WTC11 (cell line): Measurements from ENCODE around the gene LECT2. TPM values are rescaled to one million over a fixed set of nuclear protein-coding genes. Genes with fewer than 3 reads are reported as not detected.

Source experiments
- ATAC-seq: fragments of 200-7000 bp; cut with Tn5 transposase; 2 replicates; pipeline ENCODE4 v1.10.0; 2021; ENCODE audit warnings: mild to moderate bottlenecking, moderate library complexity
- CTCF ChIA-PET: fragments of 300-600 bp; sonication (Branson Sonifier 250); formaldehyde crosslinking; loops from one replicate; lab custom pipeline; 2021; ENCODE audit warnings: antibody characterized with exemption; lab: Charles Lee
- POLR2A ChIA-PET: fragments of 350-600 bp; sonication (Branson Sonifier 250); formaldehyde crosslinking; loops from one replicate; lab custom pipeline; 2021; ENCODE audit warnings: antibody characterized with exemption; lab: Charles Lee
- DNase-seq: peaks from one replicate; pipeline ENCODE4 v3.0.0; 2021; ENCODE audit warnings: low spot score
- H3K27ac Mint-ChIP-seq: 2 replicates; pipeline ENCODE4 v1.8.0; 2021; ENCODE audit warnings: mixed read lengths
- H3K27me3 Mint-ChIP-seq: 2 replicates; pipeline ENCODE4 v1.8.0; 2021; ENCODE audit warnings: low read depth, mild to moderate bottlenecking, moderate library complexity, mixed read lengths
- H3K36me3 Mint-ChIP-seq: 2 replicates; pipeline ENCODE4 v1.8.0; 2021; ENCODE audit warnings: mixed read lengths
- H3K4me1 Mint-ChIP-seq: 2 replicates; pipeline ENCODE4 v1.8.0; 2022; ENCODE audit warnings: mixed read lengths
- H3K4me3 Mint-ChIP-seq: 2 replicates; pipeline ENCODE4 v1.8.0; 2021; ENCODE audit warnings: mild to moderate bottlenecking, moderate library complexity, mixed read lengths
- H3K9me3 Mint-ChIP-seq: 2 replicates; pipeline ENCODE4 v1.8.0; 2021; ENCODE audit warnings: mixed read lengths
- ATF1 ChIP-seq: sonication (generic); formaldehyde crosslinking; IDR thresholded peaks from 2 replicates; pipeline ENCODE4 v1.8.1; 2023; ENCODE audit warnings: mild to moderate bottlenecking, moderate library complexity, missing genetic modification reagents
- CREM ChIP-seq: sonication (generic); formaldehyde crosslinking; IDR thresholded peaks from 2 replicates; pipeline ENCODE4 v1.8.1; 2022; ENCODE audit warnings: mild to moderate bottlenecking, missing genetic modification reagents, moderate library complexity
- ETV6 ChIP-seq: sonication (generic); formaldehyde crosslinking; IDR thresholded peaks from 2 replicates; pipeline ENCODE4 v1.8.1; 2022; ENCODE audit warnings: mild to moderate bottlenecking, missing genetic modification reagents
- JAZF1 ChIP-seq: fragments of 250-450 bp; sonication (Bioruptor Pico); IDR thresholded peaks from 2 replicates; pipeline ENCODE4 v1.9.0; 2021; ENCODE audit warnings: moderate library complexity, mild to moderate bottlenecking, inconsistent platforms
- JUN ChIP-seq: sonication (generic); formaldehyde crosslinking; IDR thresholded peaks from 2 replicates; pipeline ENCODE4 v1.8.0; 2023; ENCODE audit warnings: mild to moderate bottlenecking, missing genetic modification reagents
- MXD4 ChIP-seq: fragments of 250-450 bp; sonication (Bioruptor Pico); IDR thresholded peaks from 2 replicates; pipeline ENCODE4 v1.8.0; 2021; ENCODE audit warnings: mild to moderate bottlenecking, moderate library complexity, borderline replicate concordance
- NFE2L1 ChIP-seq: sonication (generic); formaldehyde crosslinking; IDR thresholded peaks from 2 replicates; pipeline ENCODE4 v1.8.1; 2023; ENCODE audit warnings: missing genetic modification reagents
- NR2C2 ChIP-seq: sonication (generic); formaldehyde crosslinking; IDR thresholded peaks from 2 replicates; pipeline ENCODE4 v1.8.0; 2022; ENCODE audit warnings: mild to moderate bottlenecking, missing genetic modification reagents
- RORB ChIP-seq: fragments of 250-450 bp; sonication (Bioruptor Pico); IDR thresholded peaks from 2 replicates; pipeline ENCODE4 v1.9.0; 2021; ENCODE audit warnings: mild to moderate bottlenecking
- SMAD3 ChIP-seq: sonication (generic); formaldehyde crosslinking; IDR thresholded peaks from 2 replicates; pipeline ENCODE4 v1.8.0; 2022; ENCODE audit warnings: missing genetic modification reagents, mild to moderate bottlenecking, borderline replicate concordance
- SMAD4 ChIP-seq: sonication (generic); formaldehyde crosslinking; IDR thresholded peaks from 2 replicates; pipeline ENCODE4 v1.8.0; 2022; ENCODE audit warnings: mild to moderate bottlenecking, missing genetic modification reagents
- SP1 ChIP-seq: sonication (generic); formaldehyde crosslinking; conservative IDR thresholded peaks from 2 replicates; pipeline ENCODE4 v1.8.1; 2022; ENCODE audit warnings: missing genetic modification reagents
- TCF7 ChIP-seq: sonication (generic); formaldehyde crosslinking; IDR thresholded peaks from 2 replicates; pipeline ENCODE4 v1.8.0; 2022; ENCODE audit warnings: mild to moderate bottlenecking, low read depth, missing genetic modification reagents, moderate library complexity
- TEAD1 ChIP-seq: sonication (generic); formaldehyde crosslinking; IDR thresholded peaks from 2 replicates; pipeline ENCODE4 v1.8.0; 2022; ENCODE audit warnings: mild to moderate bottlenecking, missing genetic modification reagents
- TP53 ChIP-seq: sonication (generic); formaldehyde crosslinking; IDR thresholded peaks from 2 replicates; pipeline ENCODE4 v1.8.1; 2023; ENCODE audit warnings: mild to moderate bottlenecking, missing genetic modification reagents
- ZNF396 ChIP-seq: fragments of 250-450 bp; sonication (Bioruptor Pico); IDR thresholded peaks from 2 replicates; pipeline ENCODE4 v1.8.0; 2021; ENCODE audit warnings: mild to moderate bottlenecking, moderate library complexity, borderline replicate concordance
- ZNF423 ChIP-seq: fragments of 250-450 bp; sonication (Bioruptor Pico); IDR thresholded peaks from 2 replicates; pipeline ENCODE4 v2.1.2; 2022; ENCODE audit warnings: mild to moderate bottlenecking, moderate library complexity
- total RNA-seq: library from RNA; stranded (reverse); gene quantifications from 3 replicates; pipeline ENCODE4 v1.2.3, GENCODE V29; 2021
- TF ChIP-seq, protein P1 (sequence below): sonication (generic); formaldehyde crosslinking; IDR thresholded peaks from 2 replicates; pipeline ENCODE4 v1.8.1; 2023; ENCODE audit warnings: mild to moderate bottlenecking, missing genetic modification reagents, borderline replicate concordance
- TF ChIP-seq, protein P2 (sequence below): sonication (generic); formaldehyde crosslinking; IDR thresholded peaks from 2 replicates; pipeline ENCODE4 v1.8.0; 2022; ENCODE audit warnings: mild to moderate bottlenecking, missing genetic modification reagents
- TF ChIP-seq, protein P3 (sequence below): sonication (generic); formaldehyde crosslinking; IDR thresholded peaks from 2 replicates; pipeline ENCODE4 v1.8.0; 2023; ENCODE audit warnings: missing genetic modification reagents
- TF ChIP-seq, protein P4 (sequence below): sonication (generic); formaldehyde crosslinking; IDR thresholded peaks from 2 replicates; pipeline ENCODE4 v1.8.1; 2023; ENCODE audit warnings: mild to moderate bottlenecking, missing genetic modification reagents, moderate library complexity
- TF ChIP-seq, protein P5 (sequence below): sonication (generic); formaldehyde crosslinking; IDR thresholded peaks from 2 replicates; pipeline ENCODE4 v1.8.1; 2023; ENCODE audit warnings: mild to moderate bottlenecking, missing genetic modification reagents
- TF ChIP-seq, protein P6 (sequence below): sonication (generic); formaldehyde crosslinking; IDR thresholded peaks from 2 replicates; pipeline ENCODE4 v1.8.1; 2022; ENCODE audit warnings: mild to moderate bottlenecking, missing genetic modification reagents, moderate library complexity, borderline replicate concordance

LECT2 gene
- total RNA-seq, 1 experiment from 2014 or later, result not detected

DNA sequence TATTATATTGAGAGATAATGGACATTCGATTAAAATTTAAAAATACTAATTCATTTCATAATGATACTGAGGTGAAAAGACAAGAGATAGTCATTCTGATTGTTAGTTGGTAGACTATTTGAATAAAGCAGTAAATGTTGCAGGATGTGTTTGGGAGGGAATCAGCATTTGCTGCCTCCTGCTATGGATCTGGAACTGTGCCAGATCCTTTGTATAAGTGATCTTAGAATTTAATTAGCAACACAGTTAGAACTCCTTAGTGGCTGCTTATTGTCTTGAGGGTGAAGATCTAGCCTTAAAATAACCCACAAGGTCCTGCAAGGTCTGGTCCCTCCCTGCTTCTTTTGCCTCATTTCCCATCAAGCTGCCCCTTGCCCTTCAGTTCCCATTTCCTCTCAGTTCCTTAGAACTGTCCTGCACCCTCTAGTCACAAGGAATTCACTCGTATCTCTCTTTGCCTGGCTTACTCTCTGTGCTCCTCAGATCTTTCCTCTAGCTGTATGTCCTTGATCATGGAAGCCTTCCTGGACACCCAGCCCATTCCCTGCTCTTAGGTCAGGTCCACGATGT is 12.5 kb downstream of the LECT2 start (continued):
- TF ChIP-seq, protein P1, sequence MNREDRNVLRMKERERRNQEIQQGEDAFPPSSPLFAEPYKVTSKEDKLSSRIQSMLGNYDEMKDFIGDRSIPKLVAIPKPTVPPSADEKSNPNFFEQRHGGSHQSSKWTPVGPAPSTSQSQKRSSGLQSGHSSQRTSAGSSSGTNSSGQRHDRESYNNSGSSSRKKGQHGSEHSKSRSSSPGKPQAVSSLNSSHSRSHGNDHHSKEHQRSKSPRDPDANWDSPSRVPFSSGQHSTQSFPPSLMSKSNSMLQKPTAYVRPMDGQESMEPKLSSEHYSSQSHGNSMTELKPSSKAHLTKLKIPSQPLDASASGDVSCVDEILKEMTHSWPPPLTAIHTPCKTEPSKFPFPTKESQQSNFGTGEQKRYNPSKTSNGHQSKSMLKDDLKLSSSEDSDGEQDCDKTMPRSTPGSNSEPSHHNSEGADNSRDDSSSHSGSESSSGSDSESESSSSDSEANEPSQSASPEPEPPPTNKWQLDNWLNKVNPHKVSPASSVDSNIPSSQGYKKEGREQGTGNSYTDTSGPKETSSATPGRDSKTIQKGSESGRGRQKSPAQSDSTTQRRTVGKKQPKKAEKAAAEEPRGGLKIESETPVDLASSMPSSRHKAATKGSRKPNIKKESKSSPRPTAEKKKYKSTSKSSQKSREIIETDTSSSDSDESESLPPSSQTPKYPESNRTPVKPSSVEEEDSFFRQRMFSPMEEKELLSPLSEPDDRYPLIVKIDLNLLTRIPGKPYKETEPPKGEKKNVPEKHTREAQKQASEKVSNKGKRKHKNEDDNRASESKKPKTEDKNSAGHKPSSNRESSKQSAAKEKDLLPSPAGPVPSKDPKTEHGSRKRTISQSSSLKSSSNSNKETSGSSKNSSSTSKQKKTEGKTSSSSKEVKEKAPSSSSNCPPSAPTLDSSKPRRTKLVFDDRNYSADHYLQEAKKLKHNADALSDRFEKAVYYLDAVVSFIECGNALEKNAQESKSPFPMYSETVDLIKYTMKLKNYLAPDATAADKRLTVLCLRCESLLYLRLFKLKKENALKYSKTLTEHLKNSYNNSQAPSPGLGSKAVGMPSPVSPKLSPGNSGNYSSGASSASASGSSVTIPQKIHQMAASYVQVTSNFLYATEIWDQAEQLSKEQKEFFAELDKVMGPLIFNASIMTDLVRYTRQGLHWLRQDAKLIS (CRISPR knock-in tag), result no peak
- TF ChIP-seq ZNF396 (CRISPR knock-in tag), result no peak
- TF ChIP-seq, protein P2, sequence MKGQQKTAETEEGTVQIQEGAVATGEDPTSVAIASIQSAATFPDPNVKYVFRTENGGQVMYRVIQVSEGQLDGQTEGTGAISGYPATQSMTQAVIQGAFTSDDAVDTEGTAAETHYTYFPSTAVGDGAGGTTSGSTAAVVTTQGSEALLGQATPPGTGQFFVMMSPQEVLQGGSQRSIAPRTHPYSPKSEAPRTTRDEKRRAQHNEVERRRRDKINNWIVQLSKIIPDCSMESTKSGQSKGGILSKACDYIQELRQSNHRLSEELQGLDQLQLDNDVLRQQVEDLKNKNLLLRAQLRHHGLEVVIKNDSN (CRISPR knock-in tag), result no peak

DNA sequence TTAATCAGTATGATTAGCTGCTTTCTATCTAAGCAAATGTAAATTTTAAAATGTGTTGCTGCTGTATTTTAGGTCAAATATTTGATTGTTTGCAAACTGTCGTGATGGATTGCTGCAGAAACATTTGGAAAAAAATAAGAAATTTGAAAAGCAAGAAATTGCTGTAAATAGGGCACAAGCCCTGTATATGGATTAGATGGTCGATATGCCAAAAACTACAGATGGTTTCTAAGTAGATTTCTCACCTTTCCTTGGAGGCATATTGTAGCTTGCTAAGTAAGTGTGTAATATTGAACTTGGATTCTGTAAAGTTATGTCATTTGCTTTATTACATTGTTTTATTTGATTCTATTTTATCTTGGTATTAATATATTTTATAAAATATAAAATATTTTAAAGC is 13.1 kb downstream of the LECT2 start:
- no peak overlapping the region for H3K4me3 Mint-ChIP-seq
- DNase-seq, result no peak
- H3K27ac Mint-ChIP-seq, result no peak overlapping the region
- no peaks in the 10 kb centered on the region for H3K36me3 Mint-ChIP-seq
- POLR2A ChIA-PET, result no interaction called here
- TF ChIP-seq TP53 (CRISPR knock-in tag) (no peak), NFE2L1 (CRISPR knock-in tag) (no peak), ATF1 (CRISPR knock-in tag) (no peak), TEAD1 (CRISPR knock-in tag) (no peak), MXD4 (CRISPR knock-in tag) (no peak), JAZF1 (CRISPR knock-in tag) (no peak), CREM (CRISPR knock-in tag) (no peak)
- TF ChIP-seq, protein P3, sequence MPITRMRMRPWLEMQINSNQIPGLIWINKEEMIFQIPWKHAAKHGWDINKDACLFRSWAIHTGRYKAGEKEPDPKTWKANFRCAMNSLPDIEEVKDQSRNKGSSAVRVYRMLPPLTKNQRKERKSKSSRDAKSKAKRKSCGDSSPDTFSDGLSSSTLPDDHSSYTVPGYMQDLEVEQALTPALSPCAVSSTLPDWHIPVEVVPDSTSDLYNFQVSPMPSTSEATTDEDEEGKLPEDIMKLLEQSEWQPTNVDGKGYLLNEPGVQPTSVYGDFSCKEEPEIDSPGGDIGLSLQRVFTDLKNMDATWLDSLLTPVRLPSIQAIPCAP (CRISPR knock-in tag), result no peak
- peaks cover 5% of the 10 kb centered on the region for H3K4me1 Mint-ChIP-seq
- CTCF ChIA-PET, result interaction anchor here (1.4 kb wide), 2 partner anchors 17 to 35 kb away, joined by 3 to 4 read pairs; no protein-coding TSS in a partner anchor
- H3K9me3 Mint-ChIP-seq, result no peaks in the 10 kb centered on the region
- ATAC-seq, result no peak
- H3K27me3 Mint-ChIP-seq, result no peaks in the 10 kb centered on the region

DNA sequence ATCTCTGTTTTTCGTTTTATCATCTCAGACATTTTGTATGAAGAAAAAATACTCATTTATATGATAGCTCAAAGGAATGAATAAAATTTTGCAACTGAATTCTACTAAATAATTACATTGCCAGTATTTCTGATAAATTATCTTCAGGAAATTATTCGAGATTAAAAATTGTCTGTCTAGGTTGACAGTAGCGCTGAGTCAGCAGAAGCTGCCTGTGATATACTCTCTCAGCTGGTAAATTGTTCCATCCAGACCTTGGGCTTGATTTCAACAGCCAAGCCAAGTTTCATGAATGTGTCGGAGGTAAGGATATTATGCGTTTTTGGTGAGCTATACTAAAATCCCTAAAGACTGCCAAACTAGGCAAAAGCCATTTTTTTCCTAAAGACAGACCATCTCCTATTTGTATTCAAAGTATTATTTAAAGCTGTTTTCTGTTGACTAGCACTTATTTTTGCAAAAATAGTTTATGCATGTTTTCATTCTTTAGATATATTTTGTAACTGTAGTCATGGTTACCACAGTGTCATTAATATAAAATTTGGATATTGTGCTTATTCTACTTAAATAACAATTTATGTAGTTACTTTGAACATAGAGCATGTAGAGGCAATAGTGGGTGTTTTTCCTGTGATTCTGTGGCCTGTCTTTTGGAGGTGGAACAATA is 17.4 kb downstream of the LECT2 start:
- Mint-ChIP-seq H3K27me3 (peaks cover 19% of the 10 kb centered on the region), H3K36me3 (no peaks in the 10 kb centered on the region), H3K9me3 (no peaks in the 10 kb centered on the region), H3K4me1 (peaks cover 1% of the 10 kb centered on the region), H3K27ac (no peak overlapping the region), H3K4me3 (no peak overlapping the region)
- DNase-seq, result no peak
- no peak for ATAC-seq
- CTCF ChIA-PET, result interaction anchor here (1.8 to 1.9 kb wide), 2 partner anchors 58 to 120 kb away, joined by 3 to 8 read pairs; no protein-coding TSS in a partner anchor
- POLR2A ChIA-PET, result no interaction called here
- TF ChIP-seq, protein P4, sequence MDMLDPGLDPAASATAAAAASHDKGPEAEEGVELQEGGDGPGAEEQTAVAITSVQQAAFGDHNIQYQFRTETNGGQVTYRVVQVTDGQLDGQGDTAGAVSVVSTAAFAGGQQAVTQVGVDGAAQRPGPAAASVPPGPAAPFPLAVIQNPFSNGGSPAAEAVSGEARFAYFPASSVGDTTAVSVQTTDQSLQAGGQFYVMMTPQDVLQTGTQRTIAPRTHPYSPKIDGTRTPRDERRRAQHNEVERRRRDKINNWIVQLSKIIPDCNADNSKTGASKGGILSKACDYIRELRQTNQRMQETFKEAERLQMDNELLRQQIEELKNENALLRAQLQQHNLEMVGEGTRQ (CRISPR knock-in tag), result no peak
- TF ChIP-seq ZNF396 (CRISPR knock-in tag) (no peak), NR2C2 (CRISPR knock-in tag) (no peak), TEAD1 (CRISPR knock-in tag) (no peak), JUN (CRISPR knock-in tag) (no peak), ETV6 (CRISPR knock-in tag) (no peak), SMAD4 (no peak), SP1 (CRISPR knock-in tag) (no peak), SMAD3 (no peak), TCF7 (CRISPR knock-in tag) (no peak), CREM (CRISPR knock-in tag) (no peak), RORB (CRISPR knock-in tag) (no peak), ZNF423 (CRISPR knock-in tag) (no peak)
- TF ChIP-seq, protein P5, sequence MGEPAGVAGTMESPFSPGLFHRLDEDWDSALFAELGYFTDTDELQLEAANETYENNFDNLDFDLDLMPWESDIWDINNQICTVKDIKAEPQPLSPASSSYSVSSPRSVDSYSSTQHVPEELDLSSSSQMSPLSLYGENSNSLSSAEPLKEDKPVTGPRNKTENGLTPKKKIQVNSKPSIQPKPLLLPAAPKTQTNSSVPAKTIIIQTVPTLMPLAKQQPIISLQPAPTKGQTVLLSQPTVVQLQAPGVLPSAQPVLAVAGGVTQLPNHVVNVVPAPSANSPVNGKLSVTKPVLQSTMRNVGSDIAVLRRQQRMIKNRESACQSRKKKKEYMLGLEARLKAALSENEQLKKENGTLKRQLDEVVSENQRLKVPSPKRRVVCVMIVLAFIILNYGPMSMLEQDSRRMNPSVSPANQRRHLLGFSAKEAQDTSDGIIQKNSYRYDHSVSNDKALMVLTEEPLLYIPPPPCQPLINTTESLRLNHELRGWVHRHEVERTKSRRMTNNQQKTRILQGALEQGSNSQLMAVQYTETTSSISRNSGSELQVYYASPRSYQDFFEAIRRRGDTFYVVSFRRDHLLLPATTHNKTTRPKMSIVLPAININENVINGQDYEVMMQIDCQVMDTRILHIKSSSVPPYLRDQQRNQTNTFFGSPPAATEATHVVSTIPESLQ (CRISPR knock-in tag), result no peak
- TF ChIP-seq, protein P6, sequence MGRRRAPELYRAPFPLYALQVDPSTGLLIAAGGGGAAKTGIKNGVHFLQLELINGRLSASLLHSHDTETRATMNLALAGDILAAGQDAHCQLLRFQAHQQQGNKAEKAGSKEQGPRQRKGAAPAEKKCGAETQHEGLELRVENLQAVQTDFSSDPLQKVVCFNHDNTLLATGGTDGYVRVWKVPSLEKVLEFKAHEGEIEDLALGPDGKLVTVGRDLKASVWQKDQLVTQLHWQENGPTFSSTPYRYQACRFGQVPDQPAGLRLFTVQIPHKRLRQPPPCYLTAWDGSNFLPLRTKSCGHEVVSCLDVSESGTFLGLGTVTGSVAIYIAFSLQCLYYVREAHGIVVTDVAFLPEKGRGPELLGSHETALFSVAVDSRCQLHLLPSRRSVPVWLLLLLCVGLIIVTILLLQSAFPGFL (CRISPR knock-in tag), result no peak
- TF ChIP-seq, protein P3 (CRISPR knock-in tag), result no peak
